PC-9 (cell line): ENCODE measurements around the gene IVD.

Experiments
- CTCF ChIP-seq: fragments of 200-600 bp; sonication (generic); conservative IDR thresholded peaks from 2 replicates; pipeline ENCODE4 v1.6.1; 2017; ENCODE audit warnings: mixed run types, antibody characterized with exemption, mild to moderate bottlenecking, moderate library complexity
- EZH2 ChIP-seq: fragments of 200-600 bp; sonication (generic); IDR thresholded peaks from 2 replicates; pipeline ENCODE4 v1.8.0; 2017; ENCODE audit warnings: antibody characterized with exemption, low read depth

- TF ChIP-seq CTCF (no peak), EZH2 (no peak)
These were observed 30.7 kb downstream of the IVD start for GRCh38 chr15:40436116-40436891.
